ACC112 (cell line): Measurements from ENCODE around the gene NXN.

Experiments
- H2AFZ ChIP-seq: fragments of 200-600 bp; sonication (generic); one replicate; pipeline ENCODE4 v1.6.0; 2017; ENCODE audit warnings: antibody characterized with exemption, low read length; ENCODE audit not compliant: unreplicated experiment
- H3K27ac ChIP-seq: fragments of 200-600 bp; sonication (generic); 2 replicates; pipeline ENCODE4 v1.5.1; 2014; ENCODE audit warnings: low read depth, mild to moderate bottlenecking, antibody characterized with exemption, low read length, moderate library complexity
- H3K27me3 ChIP-seq: fragments of 200-600 bp; sonication (generic); 2 replicates; pipeline ENCODE4 v1.6.1; 2014; ENCODE audit warnings: mild to moderate bottlenecking, antibody characterized with exemption, low read length, moderate library complexity, mixed read lengths; ENCODE audit not compliant: insufficient read depth
- H3K36me3 ChIP-seq: fragments of 200-600 bp; sonication (generic); 2 replicates; pipeline ENCODE4 v1.6.1; 2016; ENCODE audit warnings: mild to moderate bottlenecking, antibody characterized with exemption, low read length, moderate library complexity, mixed read lengths; ENCODE audit not compliant: insufficient read depth
- H3K4me1 ChIP-seq: fragments of 200-600 bp; sonication (generic); one replicate; pipeline ENCODE4 v1.6.1; 2016; ENCODE audit warnings: low read length, mixed read lengths; ENCODE audit not compliant: insufficient read depth, unreplicated experiment, control insufficient read depth
- H3K4me3 ChIP-seq: fragments of 200-600 bp; sonication (generic); 2 replicates; pipeline ENCODE4 v1.5.1; 2014; ENCODE audit warnings: mild to moderate bottlenecking, low read depth, low read length
- H3K79me2 ChIP-seq: fragments of 200-600 bp; sonication (generic); one replicate; pipeline ENCODE4 v1.6.0; 2016; ENCODE audit warnings: low read length; ENCODE audit not compliant: control insufficient read depth, unreplicated experiment, insufficient read depth

The NXN gene

GRCh38 chr17:1012823-1013728 is 33.5 kb upstream of the NXN start:
- Histone ChIP-seq H3K4me3 (no peak overlapping the region), H2AFZ (no peak overlapping the region), H3K27me3 (no peaks in the 10 kb centered on the region), H3K4me1 (no peaks in the 10 kb centered on the region), H3K36me3 (peaks cover 3% of the 10 kb centered on the region; the same call in 1 of the 2 replicates), H3K27ac (no peak overlapping the region), H3K79me2 (no peaks in the 10 kb centered on the region)

- H3K4me3 ChIP-seq, result no peak overlapping the region
- peaks cover 5% of the 10 kb centered on the region; the same call in 1 of the 2 replicates for H3K36me3 ChIP-seq
- no peaks in the 10 kb centered on the region for H3K79me2 ChIP-seq
- H3K27me3 ChIP-seq, result no peaks in the 10 kb centered on the region
- H2AFZ ChIP-seq, result no peak overlapping the region
- H3K27ac ChIP-seq, result no peak overlapping the region
- H3K4me1 ChIP-seq, result no peaks in the 10 kb centered on the region
These were observed 32.5 kb upstream of the NXN start for GRCh38 chr17:1011760-1012735.

GRCh38 chr17:1011138-1011537 is 31.6 kb upstream of the NXN start:
- Histone ChIP-seq H3K79me2 (no peaks in the 10 kb centered on the region), H3K4me3 (no peak overlapping the region), H3K4me1 (no peaks in the 10 kb centered on the region), H3K27me3 (no peaks in the 10 kb centered on the region), H2AFZ (no peak overlapping the region), H3K36me3 (peaks cover 5% of the 10 kb centered on the region; the same call in 1 of the 2 replicates), H3K27ac (no peak overlapping the region)

GRCh38 chr17:1010586-1010985 is 31.0 kb upstream of the NXN start:
- no peaks in the 10 kb centered on the region for H3K79me2 ChIP-seq
- H3K4me1 ChIP-seq, result peaks cover 3% of the 10 kb centered on the region
- no peak overlapping the region for H3K27ac ChIP-seq
- H3K27me3 ChIP-seq, result no peaks in the 10 kb centered on the region
- H2AFZ ChIP-seq, result no peak overlapping the region
- H3K36me3 ChIP-seq, result peaks cover 5% of the 10 kb centered on the region; the same call in 1 of the 2 replicates
- no peak overlapping the region for H3K4me3 ChIP-seq

GRCh38 chr17:1010086-1010450 is 30.5 kb upstream of the NXN start:
- Histone ChIP-seq H3K4me3 (no peak overlapping the region), H3K79me2 (no peaks in the 10 kb centered on the region), H2AFZ (no peak overlapping the region), H3K27me3 (no peaks in the 10 kb centered on the region), H3K36me3 (peaks cover 5% of the 10 kb centered on the region; the same call in 1 of the 2 replicates), H3K4me1 (peaks cover 3% of the 10 kb centered on the region), H3K27ac (no peak overlapping the region)

- Histone ChIP-seq H2AFZ (no peak overlapping the region), H3K4me3 (no peak overlapping the region), H3K36me3 (peaks cover 5% of the 10 kb centered on the region; the same call in 1 of the 2 replicates), H3K27ac (no peak overlapping the region), H3K4me1 (peaks cover 3% of the 10 kb centered on the region), H3K27me3 (no peaks in the 10 kb centered on the region), H3K79me2 (no peaks in the 10 kb centered on the region)
These were observed 29.9 kb upstream of the NXN start for GRCh38 chr17:1009229-1010085.

GRCh38 chr17:1008008-1008761 is 28.6 kb upstream of the NXN start:
- Histone ChIP-seq H3K36me3 (peaks cover 5% of the 10 kb centered on the region; the same call in 1 of the 2 replicates), H3K4me1 (peaks cover 10% of the 10 kb centered on the region), H3K27me3 (no peaks in the 10 kb centered on the region), H2AFZ (no peak overlapping the region), H3K79me2 (no peaks in the 10 kb centered on the region), H3K27ac (no peak overlapping the region), H3K4me3 (no peak overlapping the region)

- Histone ChIP-seq H3K27ac (no peak overlapping the region), H3K27me3 (no peaks in the 10 kb centered on the region), H3K79me2 (no peaks in the 10 kb centered on the region), H2AFZ (no peak overlapping the region), H3K4me3 (no peak overlapping the region), H3K36me3 (peaks cover 5% of the 10 kb centered on the region; the same call in 1 of the 2 replicates), H3K4me1 (peaks cover 17% of the 10 kb centered on the region)
These were observed 27.9 kb upstream of the NXN start for GRCh38 chr17:1007310-1008007.

- Histone ChIP-seq H2AFZ (no peak overlapping the region), H3K27me3 (no peaks in the 10 kb centered on the region), H3K27ac (no peak overlapping the region), H3K4me3 (no peak overlapping the region), H3K4me1 (peaks cover 31% of the 10 kb centered on the region), H3K79me2 (no peaks in the 10 kb centered on the region), H3K36me3 (peaks cover 5% of the 10 kb centered on the region; the same call in 1 of the 2 replicates)
These were observed 26.5 kb upstream of the NXN start for GRCh38 chr17:1006054-1006453.
